ENCODE data around the gene RUSC2. TPM values are rescaled to one million over a fixed set of nuclear protein-coding genes. Genes with fewer than 3 reads are reported as not detected.
"Not testable (repeated sequence)": the region's sequence is repeated elsewhere in the genome, so short reads cannot be mapped to it uniquely, and the experiment has no call there.

RUSC2 gene
- total RNA-seq, 1 experiment from 2014 or later: 12.5 TPM

DNA sequence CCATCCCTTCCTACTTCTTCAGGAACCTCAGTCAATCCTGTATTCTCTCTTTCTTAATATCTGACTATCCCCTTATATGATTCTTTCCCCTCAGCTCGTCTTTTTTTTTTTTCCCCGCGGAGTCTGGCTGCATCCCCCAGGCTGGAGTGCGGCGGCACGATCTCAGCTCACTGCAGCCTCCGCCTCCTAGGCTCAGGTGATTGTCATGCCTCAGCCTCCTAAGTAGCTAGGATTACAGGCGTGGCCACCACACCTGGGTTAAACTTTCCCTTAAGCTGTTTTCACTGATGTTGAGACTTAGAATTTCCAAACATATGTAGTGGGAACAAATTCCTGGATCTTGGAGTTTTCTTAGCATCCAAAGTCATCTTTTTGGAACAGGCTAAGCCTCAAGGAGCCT, 13.3 kb upstream of the RUSC2 start:
- H3K9me3 ChIP-seq (ENCODE audit: insufficient read depth, low read depth): no peaks in the 10 kb centered on the region
- H4K20me1 ChIP-seq (ENCODE audit: insufficient read depth): no peaks in the 10 kb centered on the region
- intact Hi-C loops (cut with micrococcal nuclease; ENCODE audit: unreplicated experiment): no loop called here
- H3K27ac ChIP-seq: no peak overlapping the region
- no peaks in the 10 kb centered on the region for H3K79me2 ChIP-seq (ENCODE audit: low read depth)
- no peak overlapping the region for H3K4me3 ChIP-seq
- no peaks in the 10 kb centered on the region for H3K36me3 ChIP-seq (ENCODE audit: low read depth)
- POLR2A ChIA-PET (ENCODE audit: unreplicated experiment): no interaction called here
- no peak overlapping the region for H2AFZ ChIP-seq
- no peak for DNase-seq
- H3F3A ChIP-seq (ENCODE audit: insufficient read depth, low read depth): no peaks in the 10 kb centered on the region
- BruUV-seq (replicated peaks): no TSS peak
- H3K4me2 ChIP-seq: no peak overlapping the region
- no peaks in the 10 kb centered on the region for H3K27me3 ChIP-seq (ENCODE audit: insufficient read depth, low read depth)
- TF ChIP-seq, protein P1, sequence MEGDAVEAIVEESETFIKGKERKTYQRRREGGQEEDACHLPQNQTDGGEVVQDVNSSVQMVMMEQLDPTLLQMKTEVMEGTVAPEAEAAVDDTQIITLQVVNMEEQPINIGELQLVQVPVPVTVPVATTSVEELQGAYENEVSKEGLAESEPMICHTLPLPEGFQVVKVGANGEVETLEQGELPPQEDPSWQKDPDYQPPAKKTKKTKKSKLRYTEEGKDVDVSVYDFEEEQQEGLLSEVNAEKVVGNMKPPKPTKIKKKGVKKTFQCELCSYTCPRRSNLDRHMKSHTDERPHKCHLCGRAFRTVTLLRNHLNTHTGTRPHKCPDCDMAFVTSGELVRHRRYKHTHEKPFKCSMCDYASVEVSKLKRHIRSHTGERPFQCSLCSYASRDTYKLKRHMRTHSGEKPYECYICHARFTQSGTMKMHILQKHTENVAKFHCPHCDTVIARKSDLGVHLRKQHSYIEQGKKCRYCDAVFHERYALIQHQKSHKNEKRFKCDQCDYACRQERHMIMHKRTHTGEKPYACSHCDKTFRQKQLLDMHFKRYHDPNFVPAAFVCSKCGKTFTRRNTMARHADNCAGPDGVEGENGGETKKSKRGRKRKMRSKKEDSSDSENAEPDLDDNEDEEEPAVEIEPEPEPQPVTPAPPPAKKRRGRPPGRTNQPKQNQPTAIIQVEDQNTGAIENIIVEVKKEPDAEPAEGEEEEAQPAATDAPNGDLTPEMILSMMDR (conservative IDR thresholded peaks at IDR 0.05): no peak
- H3K4me1 ChIP-seq (replicated peaks; ENCODE audit: insufficient read depth): no peaks in the 10 kb centered on the region
- H3K9me2 ChIP-seq (ENCODE audit: insufficient read depth): no peaks in the 10 kb centered on the region
- CTCF ChIA-PET: interaction anchor here (0.7 to 1.3 kb wide), 3 partner anchors 292 to 576 kb away, joined by 4 to 6 read pairs (median 5); no protein-coding TSS in a partner anchor

DNA sequence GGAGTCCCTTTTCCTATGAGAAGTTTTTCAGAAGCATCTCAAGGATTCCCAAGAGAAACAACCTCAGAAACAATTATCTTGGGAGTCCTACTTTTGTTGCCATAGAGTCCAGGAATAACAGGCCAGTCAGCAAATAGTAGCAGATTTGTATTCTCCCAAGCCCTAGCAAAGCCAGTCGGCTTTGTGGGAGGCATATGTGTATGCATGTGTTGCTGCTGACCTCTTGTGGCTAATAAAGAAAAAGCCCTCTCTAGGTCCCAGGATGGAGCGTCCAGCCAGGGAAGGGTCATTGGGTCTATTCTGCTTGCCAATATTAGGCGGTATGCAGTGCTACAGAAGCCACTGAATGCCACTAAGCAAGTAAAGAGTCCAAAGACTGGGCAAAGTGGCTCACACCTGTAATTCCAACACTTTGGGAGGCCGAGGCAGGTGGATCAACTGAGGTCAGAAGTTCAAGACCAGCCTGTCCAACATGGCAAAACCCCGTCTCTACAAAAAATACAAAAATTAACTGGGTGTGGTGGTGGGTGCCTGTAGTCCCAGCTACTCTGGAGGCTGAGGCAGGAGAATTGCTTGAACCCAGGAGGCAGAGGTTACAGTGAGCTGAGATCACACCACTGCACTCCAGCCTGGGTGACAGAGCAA, 12.6 kb upstream of the RUSC2 start:
- H3K4me3 ChIP-seq; BruUV-seq (replicated peaks); H4K20me1 ChIP-seq (ENCODE audit: insufficient read depth); H3K79me2 ChIP-seq (ENCODE audit: low read depth); H3K9me3 ChIP-seq (ENCODE audit: insufficient read depth, low read depth); H3K36me3 ChIP-seq (ENCODE audit: low read depth); H3K27ac ChIP-seq; H3K27me3 ChIP-seq (ENCODE audit: insufficient read depth, low read depth); H3F3A ChIP-seq (ENCODE audit: insufficient read depth, low read depth); H3K9me2 ChIP-seq (ENCODE audit: insufficient read depth); POLR2A ChIA-PET (ENCODE audit: unreplicated experiment); H3K4me2 ChIP-seq; H2AFZ ChIP-seq; H3K4me1 ChIP-seq (replicated peaks; ENCODE audit: insufficient read depth): not testable (repeated sequence)
- peak; percentile 23 to 58 for DNase-seq
- CTCF ChIA-PET: interaction anchor here (0.6 to 1.3 kb wide), 6 partner anchors 15 to 577 kb away, joined by 3 to 6 read pairs (median 5); partner anchors contain the start of gene FANCG
- intact Hi-C loops (cut with micrococcal nuclease; ENCODE audit: unreplicated experiment): loop anchor here (1.0 kb wide), 2 partner anchors 360 to 578 kb away; no protein-coding TSS in a partner anchor
- TF ChIP-seq, protein P1 (conservative IDR thresholded peaks at IDR 0.05): peak; percentile 69

DNA sequence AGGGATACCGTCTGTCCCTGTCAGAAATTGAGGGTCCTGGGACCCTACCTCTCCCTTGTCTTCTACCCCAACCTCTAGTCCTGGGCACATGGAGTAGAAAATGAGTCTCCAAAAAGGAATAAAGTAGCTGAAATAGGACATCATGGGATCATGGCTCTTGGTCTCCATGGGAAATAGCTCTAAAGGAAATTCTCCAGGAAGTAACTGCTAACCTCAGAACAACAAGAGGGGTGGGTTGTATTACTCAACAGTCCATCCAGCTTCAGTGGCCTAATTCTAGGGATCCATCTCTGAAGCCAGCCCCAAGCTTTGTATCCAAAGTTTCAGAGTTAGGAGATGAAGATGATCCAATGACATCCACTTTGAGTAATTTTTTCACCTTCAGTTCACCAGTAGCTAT, 11.0 kb upstream of the RUSC2 start:
- no TSS peak for BruUV-seq (replicated peaks)
- Histone ChIP-seq H2AFZ (no peak overlapping the region), H3K36me3 (ENCODE audit: low read depth) (no peaks in the 10 kb centered on the region), H3K27me3 (ENCODE audit: insufficient read depth, low read depth) (no peaks in the 10 kb centered on the region), H3K9me3 (ENCODE audit: insufficient read depth, low read depth) (no peaks in the 10 kb centered on the region), H4K20me1 (ENCODE audit: insufficient read depth) (no peaks in the 10 kb centered on the region), H3K27ac (no peak overlapping the region), H3K4me2 (no peak overlapping the region), H3F3A (ENCODE audit: insufficient read depth, low read depth) (no peaks in the 10 kb centered on the region), H3K4me3 (no peak overlapping the region), H3K79me2 (ENCODE audit: low read depth) (no peaks in the 10 kb centered on the region), H3K9me2 (ENCODE audit: insufficient read depth) (no peaks in the 10 kb centered on the region), H3K4me1 (replicated peaks; ENCODE audit: insufficient read depth) (no peaks in the 10 kb centered on the region)
- DNase-seq: no peak
- CTCF ChIA-PET: interaction anchor here (0.6 kb wide), 1 partner anchor 743 kb away, joined by 3 read pairs; no protein-coding TSS in a partner anchor
- TF ChIP-seq EZH2 (IDR thresholded peaks at IDR 0.05; ENCODE audit: low read depth): no peak
- TF ChIP-seq, protein P1 (conservative IDR thresholded peaks at IDR 0.05): no peak
- POLR2A ChIA-PET (ENCODE audit: unreplicated experiment): interaction anchor here (0.6 kb wide), 1 partner anchor 712 kb away, joined by 7 read pairs; no protein-coding TSS in a partner anchor
- intact Hi-C loops (cut with micrococcal nuclease; ENCODE audit: unreplicated experiment): no loop called here

Data from PC-9 (cell line).